K562 (cell line): ENCODE measurements around the gene RER1. TPM values are rescaled to one million over a fixed set of nuclear protein-coding genes. Genes with fewer than 3 reads are reported as not detected.

ENCODE experiments used
- ATAC-seq: fragments of 200-7000 bp; cut with Tn5 transposase; 3 replicates; pipeline ENCODE4 v1.9.1; 2020; ENCODE audit warnings: moderate library complexity
- BruUV-seq: library from RNA; stranded (reverse); fragments of 400-500 nt; replicated peaks from 2 replicates; lab custom pipeline; 2021; lab: Mats Ljungman, UMichigan
- CTCF ChIA-PET: fragments of 300-600 bp; formaldehyde crosslinking; extraction: SDS; loops from one replicate; lab custom pipeline; 2021; ENCODE audit warnings: low intra/inter-chr PET ratio; lab: Yijun Ruan, JAX
- POLR2A ChIA-PET: fragments of 300-600, 350-650 bp; sonication (Branson Sonifier 250); formaldehyde crosslinking; extraction: SDS; loops from one replicate; lab custom pipeline; 2021; ENCODE audit warnings: antibody characterized with exemption, inconsistent platforms; lab: Yijun Ruan, JAX
- DNase-seq, 4 experiments: peaks; one replicate each; pipeline versions ENCODE4 v3.0.0 to v3.0.0-alpha.2; 2011 to 2018; ENCODE audit warnings: low spot score in 3 of 4, mixed read lengths in 3 of 4; ENCODE audit errors: extremely low read depth in 1 of 4
- FAIRE-seq: peaks from 2 replicates; lab custom pipeline; 2011; peaks lifted over from hg19 to GRCh38; lab: Jason Lieb, UNC
- H2AFZ ChIP-seq: 2 replicates; pipeline ENCODE4 v1.6.0; 2011; ENCODE audit warnings: low read depth, low read length, control low read depth, inconsistent platforms
- H3K27ac ChIP-seq: fragments of 200-600 bp; 3 replicates; pipeline ENCODE4 v1.8.0; 2011; ENCODE audit warnings: low read depth, mild to moderate bottlenecking, control low read depth, inconsistent platforms, low read length, moderate library complexity, mixed read lengths; ENCODE audit errors: extremely low read depth
- H3K27me3 ChIP-seq, 2 experiments: fragments of 300-600 bp in 1 of 2; 2 replicates in 1 of 2; 3 replicates in 1 of 2; pipeline versions ENCODE4 v1.6.0 to v1.8.0; 2011; ENCODE audit warnings: inconsistent platforms in 2 of 2, low read length in 2 of 2, mild to moderate bottlenecking in 1 of 2, mixed read lengths in 1 of 2, moderate library complexity in 1 of 2; ENCODE audit not compliant: control insufficient read depth in 2 of 2, insufficient read depth in 2 of 2
- H3K36me3 ChIP-seq: fragments of 300-600 bp; 3 replicates; pipeline ENCODE4 v1.8.0; 2011; ENCODE audit warnings: mild to moderate bottlenecking, low read length, inconsistent platforms; ENCODE audit not compliant: control insufficient read depth, insufficient read depth
- H3K4me1 ChIP-seq, 2 experiments: fragments of 200-600 bp in 1 of 2; replicated peaks in 1 of 2; 2 replicates in 1 of 2; 3 replicates in 1 of 2; pipeline versions ENCODE4 v1.5.1 to v1.8.0; 2011; ENCODE audit warnings: inconsistent platforms in 2 of 2, low read length in 2 of 2, mild to moderate bottlenecking in 1 of 2, mixed read lengths in 1 of 2, moderate library complexity in 1 of 2; ENCODE audit not compliant: control insufficient read depth in 2 of 2, insufficient read depth in 2 of 2
- H3K4me2 ChIP-seq: 2 replicates; pipeline ENCODE4 v1.6.1; 2011; ENCODE audit warnings: low read length, control low read depth, inconsistent platforms, mixed read lengths; ENCODE audit not compliant: insufficient read depth
- H3K4me3 ChIP-seq: fragments of 200-600 bp; sonication (generic), shearing (Covaris generic); 2 replicates; pipeline ENCODE4 v1.5.1; 2016; ENCODE audit warnings: control low read depth, inconsistent platforms
- H3K79me2 ChIP-seq: fragments of 200-600 bp; 3 replicates; pipeline ENCODE4 v1.8.0; 2011; ENCODE audit warnings: low read length, inconsistent platforms; ENCODE audit not compliant: control insufficient read depth, insufficient read depth
- H3K9ac ChIP-seq, 2 experiments: 2 replicates each; pipeline versions ENCODE4 v1.6.0 to v1.6.1; 2011; ENCODE audit warnings: low read depth in 2 of 2, low read length in 2 of 2, control low read depth in 1 of 2, inconsistent platforms in 1 of 2, mild to moderate bottlenecking in 1 of 2, mixed read lengths in 1 of 2; ENCODE audit not compliant: insufficient read depth in 1 of 2
- H3K9me1 ChIP-seq: one replicate; pipeline ENCODE4 v1.6.0; 2011; ENCODE audit warnings: inconsistent platforms, mild to moderate bottlenecking, low read length, moderate library complexity; ENCODE audit not compliant: control insufficient read depth, insufficient read depth
- H3K9me3 ChIP-seq: replicated peaks from 2 replicates; pipeline ENCODE4 v1.5.1; 2011; ENCODE audit warnings: low read depth, low read length, inconsistent platforms; ENCODE audit not compliant: control insufficient read depth, insufficient read depth
- H4K20me1 ChIP-seq: replicated peaks from 2 replicates; pipeline ENCODE4 v1.6.1; 2011; ENCODE audit warnings: low read length, inconsistent platforms, mixed read lengths; ENCODE audit not compliant: control insufficient read depth, insufficient read depth
- ATF2 ChIP-seq: sonication (generic); formaldehyde crosslinking; IDR thresholded peaks from 2 replicates; pipeline ENCODE4 v1.8.1; 2022; ENCODE audit warnings: missing genetic modification reagents
- CEBPG ChIP-seq, 3 experiments: fragments of 200-800 bp in 1 of 3; sonication (Bioruptor generic) in 1 of 3; sonication (generic) in 1 of 3; formaldehyde crosslinking in 1 of 3; IDR thresholded peaks in 2 of 3; conservative IDR thresholded peaks in 1 of 3; 2 replicates each; pipeline versions ENCODE4 v1.6.1 to v1.8.0; 2016 to 2022; ENCODE audit warnings: missing compliant biosample characterization in 2 of 3, missing genetic modification characterization in 2 of 3, mild to moderate bottlenecking in 1 of 3, missing genetic modification reagents in 1 of 3
- FOXA1 ChIP-seq: fragments of 450-650 bp; IDR thresholded peaks from 2 replicates; pipeline ENCODE4 v1.6.1; 2016; ENCODE audit warnings: mild to moderate bottlenecking, borderline replicate concordance
- TFAM ChIP-seq: fragments of 250-450 bp; sonication (Bioruptor Pico); conservative IDR thresholded peaks from 2 replicates; pipeline ENCODE4 v1.5.0; 2021; ENCODE audit warnings: mild to moderate bottlenecking, moderate library complexity
- XRCC3 ChIP-seq: fragments of 450-650 bp; IDR thresholded peaks from 2 replicates; pipeline ENCODE4 v1.6.1; 2017; ENCODE audit warnings: mild to moderate bottlenecking, moderate library complexity
- ZNF263 ChIP-seq: sonication (generic); formaldehyde crosslinking; IDR thresholded peaks from 2 replicates; pipeline ENCODE4 v1.8.0; 2022; ENCODE audit warnings: mild to moderate bottlenecking, missing genetic modification reagents, borderline replicate concordance
- ZNF699 ChIP-seq: fragments of 250-450 bp; sonication (Bioruptor Pico); IDR thresholded peaks from 2 replicates; pipeline ENCODE4 v1.8.0; 2021; ENCODE audit warnings: mild to moderate bottlenecking, moderate library complexity; ENCODE audit not compliant: insufficient replicate concordance
- ZNF778 ChIP-seq: fragments of 450-650 bp; formaldehyde crosslinking; IDR thresholded peaks from 2 replicates; pipeline ENCODE4 v1.4.0; 2020; ENCODE audit warnings: mild to moderate bottlenecking, moderate library complexity
- ZNF785 ChIP-seq: fragments of 250-450 bp; sonication (Bioruptor Pico); IDR thresholded peaks from 2 replicates; pipeline ENCODE4 v1.4.0; 2020; ENCODE audit warnings: mild to moderate bottlenecking
- WGBS: fragments of 100-300 bp; shearing (Covaris generic); methylation state at CpG from one replicate; pipeline ENCODE4 v1.1.6; 2016; ENCODE audit warnings: low coverage, mixed read lengths; ENCODE audit not compliant: insufficient coverage; ENCODE audit errors: missing lambda C conversion rate; 5-methylcytosine and 5-hydroxymethylcytosine counted together
- in situ Hi-C: fragments of 300-500 bp; cut with MboI; formaldehyde crosslinking; loops from 4 replicates; pipeline ENCODE4 v1.15.0; 2018; ENCODE audit warnings: inconsistent platforms, mixed read lengths
- intact Hi-C: fragments of 100-400 bp; cut with micrococcal nuclease; formaldehyde crosslinking; loops from 2 replicates; pipeline ENCODE4 v1.14.2; 2022
- polyA plus RNA-seq, 8 experiments: library from polyadenylated mRNA; depleted of rRNA in 4 of 8; stranded (reverse) in 5 of 8; unstranded in 3 of 8; fragments of >200 nt; fragmentation: Nextera tagmentation in 2 of 8; fragmentation: Illumina TruSeq in 1 of 8; extraction: Ambion mirVana in 2 of 8; extraction: Trizol in 1 of 8; gene quantifications; 2 replicates each; pipeline versions ENCODE4 v1.2.1 to v1.2.3, GENCODE V29; 2011 to 2014; ENCODE audit warnings: inconsistent platforms in 1 of 8, missing spikeins in 1 of 8
- total RNA-seq, 7 experiments: library from RNA; depleted of rRNA in 6 of 7; stranded (reverse); fragments of >200 nt in 6 of 7; fragmentation: Illumina TruSeq in 2 of 7; extraction: Trizol in 2 of 7; gene quantifications; 2 replicates each; pipeline versions ENCODE4 v1.2.1 to v1.2.3, GENCODE V29; 2011 to 2021; ENCODE audit warnings: low replicate concordance in 1 of 7
- TF ChIP-seq, protein P1 (sequence below), 2 experiments: fragments of 450-650 bp; conservative IDR thresholded peaks; 2 replicates each; pipeline ENCODE4 v1.6.1; 2017; ENCODE audit warnings: mild to moderate bottlenecking in 2 of 2, moderate library complexity in 2 of 2
- TF ChIP-seq, protein P2 (sequence below): sonication (generic); formaldehyde crosslinking; IDR thresholded peaks from 2 replicates; pipeline ENCODE4 v1.8.0; 2022; ENCODE audit warnings: missing genetic modification reagents, mild to moderate bottlenecking, moderate library complexity, borderline replicate concordance

RER1 gene
- total and polyA plus RNA-seq, 9 of the 15 experiments (the other 6 are each of a cell fraction or from before 2014, with no cell fraction given): 19.6 to 354 (median 183) TPM

DNA sequence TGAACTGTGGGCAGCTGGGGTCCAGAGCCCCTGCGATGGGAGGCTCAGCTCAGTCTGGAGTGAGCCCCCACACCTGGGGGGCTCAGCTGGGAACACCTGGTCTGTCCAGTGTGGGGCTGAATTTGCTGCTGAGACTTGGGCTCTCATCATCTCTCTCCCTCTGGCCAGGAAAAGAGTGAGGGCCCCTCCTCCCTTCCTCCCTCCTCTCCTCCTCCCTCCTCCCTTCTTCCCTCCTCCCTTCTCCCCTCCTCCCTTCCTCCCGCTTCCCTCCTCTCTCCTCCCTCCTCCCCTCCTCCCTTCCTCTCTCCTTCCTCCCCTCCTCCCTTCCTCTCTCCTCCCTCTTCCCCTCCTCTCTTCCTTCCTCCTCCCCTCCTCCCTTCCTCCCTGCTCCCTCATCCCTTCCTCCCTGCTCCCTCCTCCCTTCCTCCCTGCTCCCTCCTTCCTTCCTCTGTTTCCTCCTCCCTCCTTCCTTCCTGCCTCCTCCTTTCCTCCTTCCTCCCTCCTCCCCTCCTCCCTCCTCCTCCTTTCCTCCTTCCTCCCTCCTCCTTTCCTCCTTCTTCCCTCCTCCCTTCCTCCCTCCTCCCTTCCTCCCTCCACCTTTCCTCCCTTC, 44.2 kb downstream of the RER1 start:
- H3K9me3 ChIP-seq: no peaks in the 10 kb centered on the region
- H3K9ac ChIP-seq: no peak overlapping the region; a peak in 1 of 4 replicates
- H3K27ac ChIP-seq: no peak overlapping the region
- ATAC-seq (no peak), DNase-seq (no peak), FAIRE-seq (no peak)
- peaks cover 0 to 36% of the 10 kb centered on the region in 2 experiments; a peak in 2 of 5 replicates for H3K4me1 ChIP-seq
- in situ Hi-C loops: no loop called here
- H4K20me1 ChIP-seq: no peaks in the 10 kb centered on the region
- no peaks in the 10 kb centered on the region for H3K36me3 ChIP-seq
- H3K27me3 ChIP-seq: peaks cover 24 to 73% of the 10 kb centered on the region in 2 experiments
- WGBS: no CpG with 5 or more reads among the region's 2 CpGs
- ChIA-PET CTCF (no interaction called here), POLR2A (interaction anchor here (0.5 kb wide), 1 partner anchor 148 kb away, joined by 3 read pairs; no protein-coding TSS in a partner anchor)
- intact Hi-C loops: no loop called here
- H2AFZ ChIP-seq: no peak overlapping the region
- H3K4me3 ChIP-seq: no peak overlapping the region
- no peaks in the 10 kb centered on the region for H3K79me2 ChIP-seq
- no TSS peak for BruUV-seq
- H3K4me2 ChIP-seq: no peak overlapping the region
- H3K9me1 ChIP-seq: no peaks in the 10 kb centered on the region
- TF ChIP-seq FOXA1 (no peak), TFAM (CRISPR knock-in tag) (no peak), ZNF699 (CRISPR knock-in tag) (no peak), CEBPG (CRISPR knock-in tag; IDR thresholded peaks at IDR 0.05) (no peak), CEBPG (tag; conservative IDR thresholded peaks at IDR 0.05 in 1 of 2, IDR thresholded peaks at IDR 0.05 in 1 of 2) (no peak), ZNF263 (peak; percentile 99), ATF2 (CRISPR knock-in tag) (no peak), XRCC3 (no peak), ZNF778 (CRISPR knock-in tag) (no peak), ZNF785 (CRISPR knock-in tag) (no peak)
- TF ChIP-seq, protein P1, sequence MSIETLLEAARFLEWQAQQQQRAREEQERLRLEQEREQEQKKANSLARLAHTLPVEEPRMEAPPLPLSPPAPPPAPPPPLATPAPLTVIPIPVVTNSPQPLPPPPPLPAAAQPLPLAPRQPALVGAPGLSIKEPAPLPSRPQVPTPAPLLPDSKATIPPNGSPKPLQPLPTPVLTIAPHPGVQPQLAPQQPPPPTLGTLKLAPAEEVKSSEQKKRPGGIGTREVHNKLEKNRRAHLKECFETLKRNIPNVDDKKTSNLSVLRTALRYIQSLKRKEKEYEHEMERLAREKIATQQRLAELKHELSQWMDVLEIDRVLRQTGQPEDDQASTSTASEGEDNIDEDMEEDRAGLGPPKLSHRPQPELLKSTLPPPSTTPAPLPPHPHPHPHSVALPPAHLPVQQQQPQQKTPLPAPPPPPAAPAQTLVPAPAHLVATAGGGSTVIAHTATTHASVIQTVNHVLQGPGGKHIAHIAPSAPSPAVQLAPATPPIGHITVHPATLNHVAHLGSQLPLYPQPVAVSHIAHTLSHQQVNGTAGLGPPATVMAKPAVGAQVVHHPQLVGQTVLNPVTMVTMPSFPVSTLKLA (conservative IDR thresholded peaks at IDR 0.05): no peak
- TF ChIP-seq, protein P2, sequence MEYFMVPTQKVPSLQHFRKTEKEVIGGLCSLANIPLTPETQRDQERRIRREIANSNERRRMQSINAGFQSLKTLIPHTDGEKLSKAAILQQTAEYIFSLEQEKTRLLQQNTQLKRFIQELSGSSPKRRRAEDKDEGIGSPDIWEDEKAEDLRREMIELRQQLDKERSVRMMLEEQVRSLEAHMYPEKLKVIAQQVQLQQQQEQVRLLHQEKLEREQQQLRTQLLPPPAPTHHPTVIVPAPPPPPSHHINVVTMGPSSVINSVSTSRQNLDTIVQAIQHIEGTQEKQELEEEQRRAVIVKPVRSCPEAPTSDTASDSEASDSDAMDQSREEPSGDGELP: no peak
